ENCODE data around the gene ELANE.
"Not testable (repeated sequence)": the region's sequence is repeated elsewhere in the genome, so short reads cannot be mapped to it uniquely, and the experiment has no call there.

The ELANE gene

DNA sequence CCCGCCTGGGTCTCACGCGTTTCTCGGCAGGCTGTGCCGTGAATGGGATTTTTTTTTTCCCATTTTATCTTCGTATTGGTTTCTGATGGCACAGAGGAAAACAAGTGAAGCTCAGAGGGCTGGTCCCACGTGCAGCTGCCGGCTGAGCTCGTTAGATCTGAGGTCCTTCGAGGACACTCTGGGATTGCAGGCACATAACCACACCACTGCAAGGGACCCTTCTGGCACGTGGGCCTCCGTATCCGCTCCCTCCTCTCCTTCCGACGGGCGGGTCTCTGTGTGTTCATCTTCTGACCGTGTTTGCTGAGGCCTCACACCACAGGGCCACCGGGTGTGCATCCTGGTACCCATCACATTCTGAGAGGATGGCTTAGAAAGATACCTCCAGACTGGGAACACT, 24.0 kb downstream of the ELANE start:
- H3K4me2 ChIP-seq (ENCODE audit: low read depth, low read length, poor library complexity, severe bottlenecking), result no peak overlapping the region
- H3K36me3 ChIP-seq (ENCODE audit: insufficient read depth, low read length), result no peaks in the 10 kb centered on the region
- no peak overlapping the region for H2AFZ ChIP-seq (ENCODE audit: low read length)
- H3K27me3 ChIP-seq (ENCODE audit: insufficient read depth, low read length, poor library complexity, severe bottlenecking), result no peaks in the 10 kb centered on the region
- H3K4me1 ChIP-seq (ENCODE audit: insufficient read depth, low read length, poor library complexity, severe bottlenecking), result no peaks in the 10 kb centered on the region
- no peak overlapping the region for H3K9ac ChIP-seq (ENCODE audit: low read depth, low read length, poor library complexity, severe bottlenecking)
- no peaks in the 10 kb centered on the region for H4K20me1 ChIP-seq (ENCODE audit: insufficient read depth, low read length, poor library complexity, severe bottlenecking)
- no peaks in the 10 kb centered on the region for H3K9me3 ChIP-seq (ENCODE audit: insufficient read depth, low read depth, low read length)
- no peaks in the 10 kb centered on the region for H3K79me2 ChIP-seq (ENCODE audit: insufficient read depth, low read length)
- TF ChIP-seq, protein P1, sequence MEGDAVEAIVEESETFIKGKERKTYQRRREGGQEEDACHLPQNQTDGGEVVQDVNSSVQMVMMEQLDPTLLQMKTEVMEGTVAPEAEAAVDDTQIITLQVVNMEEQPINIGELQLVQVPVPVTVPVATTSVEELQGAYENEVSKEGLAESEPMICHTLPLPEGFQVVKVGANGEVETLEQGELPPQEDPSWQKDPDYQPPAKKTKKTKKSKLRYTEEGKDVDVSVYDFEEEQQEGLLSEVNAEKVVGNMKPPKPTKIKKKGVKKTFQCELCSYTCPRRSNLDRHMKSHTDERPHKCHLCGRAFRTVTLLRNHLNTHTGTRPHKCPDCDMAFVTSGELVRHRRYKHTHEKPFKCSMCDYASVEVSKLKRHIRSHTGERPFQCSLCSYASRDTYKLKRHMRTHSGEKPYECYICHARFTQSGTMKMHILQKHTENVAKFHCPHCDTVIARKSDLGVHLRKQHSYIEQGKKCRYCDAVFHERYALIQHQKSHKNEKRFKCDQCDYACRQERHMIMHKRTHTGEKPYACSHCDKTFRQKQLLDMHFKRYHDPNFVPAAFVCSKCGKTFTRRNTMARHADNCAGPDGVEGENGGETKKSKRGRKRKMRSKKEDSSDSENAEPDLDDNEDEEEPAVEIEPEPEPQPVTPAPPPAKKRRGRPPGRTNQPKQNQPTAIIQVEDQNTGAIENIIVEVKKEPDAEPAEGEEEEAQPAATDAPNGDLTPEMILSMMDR (conservative IDR thresholded peaks at IDR 0.05; ENCODE audit: low read length), result no peak
- no peak for TF ChIP-seq EZH2phosphoT487 (IDR thresholded peaks at IDR 0.05; ENCODE audit: borderline replicate concordance)
- H3F3A ChIP-seq (ENCODE audit: low read depth), result no peaks in the 10 kb centered on the region; the same call in 1 of the 2 replicates
- no peak overlapping the region for H3K4me3 ChIP-seq (ENCODE audit: low read length, poor library complexity, severe bottlenecking)
- H3K9me2 ChIP-seq (replicated peaks; ENCODE audit: low read depth, low read length), result no peaks in the 10 kb centered on the region

DNA sequence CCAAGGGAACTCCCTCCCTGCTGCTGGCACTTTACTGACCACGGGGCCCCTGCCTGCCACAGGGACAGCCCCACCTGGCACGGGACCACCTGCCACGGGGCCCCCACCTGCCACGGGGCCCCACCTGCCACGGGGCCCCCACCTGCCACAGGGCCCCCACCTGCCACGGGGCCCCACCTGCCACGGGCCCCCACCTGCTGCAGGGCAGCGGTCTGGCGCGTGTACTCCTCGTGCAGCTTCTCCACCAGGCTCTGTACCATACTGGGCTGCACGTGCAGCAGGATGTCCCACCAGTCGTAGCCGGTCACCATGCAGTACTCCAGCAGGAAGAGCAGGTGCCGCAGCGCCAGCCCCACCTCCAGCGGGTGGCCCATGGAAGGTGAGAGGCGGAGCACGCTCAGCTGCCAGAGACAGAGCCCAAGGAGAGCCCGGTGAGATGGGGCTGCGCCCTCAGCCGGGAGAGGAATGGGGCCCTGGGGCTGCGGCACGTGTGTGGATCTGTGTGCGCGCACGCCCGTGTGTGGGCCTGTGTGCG, 24.7 kb downstream of the ELANE start:
- no peak overlapping the region for H3K4me2 ChIP-seq (ENCODE audit: low read depth, low read length, poor library complexity, severe bottlenecking)

DNA sequence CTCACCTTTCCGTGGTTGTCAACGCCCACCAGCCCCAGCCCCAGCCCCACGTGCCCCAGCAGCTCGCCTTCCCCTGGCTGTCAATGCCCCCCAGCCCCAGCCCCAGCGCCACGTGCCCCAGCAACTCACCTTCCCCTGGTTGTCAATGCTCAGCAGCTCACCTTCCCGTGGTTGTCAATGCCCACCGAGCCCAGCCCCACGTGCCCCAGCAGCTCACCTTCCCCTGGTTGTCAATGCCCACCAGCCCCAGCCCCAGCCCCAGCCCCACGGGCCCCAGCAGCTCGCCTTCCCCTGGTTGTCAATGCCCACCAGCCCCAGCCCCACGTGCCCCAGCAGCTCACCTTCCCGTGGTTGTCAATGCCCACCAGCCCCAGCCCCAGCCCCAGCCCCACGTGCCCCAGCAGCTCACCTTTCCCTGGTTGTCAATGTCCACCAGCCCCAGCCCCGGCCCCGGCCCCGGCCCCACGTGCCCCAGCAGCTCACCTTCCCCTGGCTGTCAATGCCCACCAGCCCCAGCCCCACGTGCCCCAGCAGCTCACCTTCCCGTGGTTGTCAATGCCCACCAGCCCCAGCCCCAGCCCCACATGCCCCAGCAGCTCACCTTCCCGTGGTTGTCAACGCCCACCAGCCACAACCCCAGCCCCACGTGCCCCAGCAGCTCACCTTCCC, 26.0 kb downstream of the ELANE start:
- H2AFZ ChIP-seq (ENCODE audit: low read length); H3K36me3 ChIP-seq (ENCODE audit: insufficient read depth, low read length); H3K9ac ChIP-seq (ENCODE audit: low read depth, low read length, poor library complexity, severe bottlenecking); H4K20me1 ChIP-seq (ENCODE audit: insufficient read depth, low read length, poor library complexity, severe bottlenecking); H3K27me3 ChIP-seq (ENCODE audit: insufficient read depth, low read length, poor library complexity, severe bottlenecking); H3K9me3 ChIP-seq (ENCODE audit: insufficient read depth, low read depth, low read length); H3K9me2 ChIP-seq (replicated peaks; ENCODE audit: low read depth, low read length); H3K4me1 ChIP-seq (ENCODE audit: insufficient read depth, low read length, poor library complexity, severe bottlenecking); H3K79me2 ChIP-seq (ENCODE audit: insufficient read depth, low read length); H3F3A ChIP-seq (ENCODE audit: low read depth); H3K4me3 ChIP-seq (ENCODE audit: low read length, poor library complexity, severe bottlenecking); H3K4me2 ChIP-seq (ENCODE audit: low read depth, low read length, poor library complexity, severe bottlenecking): not testable (repeated sequence)

More for the DNA sequence above, 24.7 kb downstream of the ELANE start:
- TF ChIP-seq, protein P1 (conservative IDR thresholded peaks at IDR 0.05; ENCODE audit: low read length), result no peak
- TF ChIP-seq EZH2phosphoT487 (IDR thresholded peaks at IDR 0.05; ENCODE audit: borderline replicate concordance), result no peak
- Histone ChIP-seq H3K9me2 (replicated peaks; ENCODE audit: low read depth, low read length) (no peaks in the 10 kb centered on the region), H3K9me3 (ENCODE audit: insufficient read depth, low read depth, low read length) (no peaks in the 10 kb centered on the region), H4K20me1 (ENCODE audit: insufficient read depth, low read length, poor library complexity, severe bottlenecking) (no peaks in the 10 kb centered on the region), H3K9ac (ENCODE audit: low read depth, low read length, poor library complexity, severe bottlenecking) (no peak overlapping the region), H3K4me3 (ENCODE audit: low read length, poor library complexity, severe bottlenecking) (no peak overlapping the region), H3K36me3 (ENCODE audit: insufficient read depth, low read length) (no peaks in the 10 kb centered on the region; the same call in 1 of the 2 replicates), H2AFZ (ENCODE audit: low read length) (no peak overlapping the region), H3K27me3 (ENCODE audit: insufficient read depth, low read length, poor library complexity, severe bottlenecking) (no peaks in the 10 kb centered on the region), H3K4me1 (ENCODE audit: insufficient read depth, low read length, poor library complexity, severe bottlenecking) (no peaks in the 10 kb centered on the region), H3F3A (ENCODE audit: low read depth) (no peaks in the 10 kb centered on the region; the same call in 1 of the 2 replicates), H3K79me2 (ENCODE audit: insufficient read depth, low read length) (no peaks in the 10 kb centered on the region)

DNA sequence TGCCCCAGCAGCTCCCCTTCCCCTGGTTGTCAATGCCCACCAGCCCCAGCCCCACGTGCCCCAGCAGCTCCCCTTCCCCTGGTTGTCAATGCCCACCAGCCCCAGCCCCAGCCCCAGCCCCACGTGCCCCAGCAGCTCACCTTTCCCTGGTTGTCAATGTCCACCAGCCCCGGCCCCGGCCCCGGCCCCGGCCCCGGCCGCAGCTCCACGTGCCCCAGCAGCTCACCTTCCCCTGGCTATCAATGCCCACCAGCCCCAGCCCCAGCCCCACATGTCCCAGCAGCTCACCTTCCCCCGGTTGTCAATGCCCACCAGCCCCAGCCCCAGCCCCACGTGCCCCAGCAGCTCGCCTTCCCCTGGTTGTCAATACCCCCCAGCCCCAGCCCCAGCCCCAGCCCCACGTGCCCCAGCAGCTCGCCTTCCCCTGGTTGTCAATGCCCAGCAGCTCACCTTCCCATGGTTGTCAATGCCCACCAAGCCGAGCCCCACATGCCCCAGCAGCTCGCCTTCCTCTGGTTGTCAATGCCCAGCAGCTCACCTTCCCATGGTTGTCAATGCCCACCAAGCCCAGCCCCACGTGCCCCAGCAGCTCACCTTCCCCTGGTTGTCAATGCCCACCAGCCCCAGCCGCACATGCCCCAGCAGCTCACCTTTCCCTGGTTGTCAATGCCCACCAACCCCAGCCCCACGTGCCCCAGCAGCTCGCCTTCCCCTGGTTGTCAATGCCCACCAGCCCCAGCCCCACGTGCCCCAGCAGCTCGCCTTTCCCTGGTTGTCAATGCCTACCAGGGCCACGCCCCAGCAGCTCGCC, 26.9 kb downstream of the ELANE start:
- not testable (repeated sequence) for H3K9me2 ChIP-seq (replicated peaks; ENCODE audit: low read depth, low read length); H4K20me1 ChIP-seq (ENCODE audit: insufficient read depth, low read length, poor library complexity, severe bottlenecking); H3K27me3 ChIP-seq (ENCODE audit: insufficient read depth, low read length, poor library complexity, severe bottlenecking); H3K4me2 ChIP-seq (ENCODE audit: low read depth, low read length, poor library complexity, severe bottlenecking); H3K9ac ChIP-seq (ENCODE audit: low read depth, low read length, poor library complexity, severe bottlenecking); H3K36me3 ChIP-seq (ENCODE audit: insufficient read depth, low read length); H3K4me3 ChIP-seq (ENCODE audit: low read length, poor library complexity, severe bottlenecking); H2AFZ ChIP-seq (ENCODE audit: low read length); H3K4me1 ChIP-seq (ENCODE audit: insufficient read depth, low read length, poor library complexity, severe bottlenecking); H3F3A ChIP-seq (ENCODE audit: low read depth); H3K79me2 ChIP-seq (ENCODE audit: insufficient read depth, low read length); H3K9me3 ChIP-seq (ENCODE audit: insufficient read depth, low read depth, low read length)
